Endothelial cell of umbilical vein (primary cell): ENCODE data around the gene ZDHHC22. TPM values are rescaled to one million over a fixed set of nuclear protein-coding genes. Genes with fewer than 3 reads are reported as not detected.

Experiments
- BruUV-seq: library from RNA; stranded (reverse); fragments of 400-500 nt; replicated peaks from 2 replicates; lab custom pipeline; 2021; lab: Mats Ljungman, UMichigan
- CTCF ChIA-PET: fragments of 300-600, 350-600 bp; sonication (Branson Sonifier 250); formaldehyde crosslinking; loops from one replicate; lab custom pipeline; 2021; ENCODE audit warnings: antibody characterized with exemption, inconsistent platforms; lab: Charles Lee
- POLR2A ChIA-PET: fragments of 300-600, 350-600 bp; sonication (Branson Sonifier 250); formaldehyde crosslinking; loops from one replicate; lab custom pipeline; 2021; ENCODE audit warnings: antibody characterized with exemption, inconsistent platforms; lab: Charles Lee
- DNase-seq: peaks from one replicate; pipeline ENCODE4 v3.0.0-alpha.2; 2011; ENCODE audit warnings: low read depth, low spot score
- FAIRE-seq: peaks from 2 replicates; lab custom pipeline; 2011; peaks lifted over from hg19 to GRCh38; lab: Jason Lieb, UNC
- H2AFZ ChIP-seq: 2 replicates; pipeline ENCODE4 v1.6.0; 2012; ENCODE audit warnings: low read depth, low read length, control low read depth, inconsistent platforms
- H3K27ac ChIP-seq: 2 replicates; pipeline ENCODE4 v1.5.1; 2011; ENCODE audit warnings: low read depth, mild to moderate bottlenecking, control low read depth, low read length, moderate library complexity; ENCODE audit not compliant: insufficient read depth
- H3K27me3 ChIP-seq, 2 experiments: 2 replicates each; pipeline versions ENCODE4 v1.6.0 to v1.6.1; 2011; ENCODE audit warnings: low read length in 2 of 2, mixed read lengths in 1 of 2; ENCODE audit not compliant: control insufficient read depth in 2 of 2, insufficient read depth in 2 of 2
- H3K36me3 ChIP-seq, 2 experiments: 2 replicates in 1 of 2; 3 replicates in 1 of 2; pipeline ENCODE4 v1.5.1; 2011; ENCODE audit warnings: low read length in 2 of 2, mild to moderate bottlenecking in 1 of 2, moderate library complexity in 1 of 2; ENCODE audit not compliant: control insufficient read depth in 2 of 2, insufficient read depth in 2 of 2; ENCODE audit errors: extremely low read depth in 1 of 2
- H3K4me1 ChIP-seq: 3 replicates; pipeline ENCODE4 v1.5.1; 2011; ENCODE audit warnings: mild to moderate bottlenecking, low read length; ENCODE audit not compliant: control insufficient read depth, insufficient read depth; ENCODE audit errors: extremely low read depth
- H3K4me2 ChIP-seq: 2 replicates; pipeline ENCODE4 v1.6.1; 2011; ENCODE audit warnings: low read length, control low read depth, mixed read lengths; ENCODE audit not compliant: insufficient read depth
- H3K4me3 ChIP-seq, 3 experiments: fragments of 200-600 bp in 1 of 3; sonication (generic), shearing (Covaris generic) in 1 of 3; replicated peaks in 1 of 3; 2 replicates each; pipeline ENCODE4 v1.5.1; 2011 to 2016; ENCODE audit warnings: control low read depth in 3 of 3, low read length in 3 of 3, mild to moderate bottlenecking in 2 of 3, inconsistent platforms in 1 of 3, low read depth in 1 of 3, moderate library complexity in 1 of 3; ENCODE audit not compliant: insufficient read depth in 1 of 3
- H3K79me2 ChIP-seq: 2 replicates; pipeline ENCODE4 v1.6.0; 2012; ENCODE audit warnings: low read length, inconsistent platforms; ENCODE audit not compliant: control insufficient read depth, insufficient read depth
- H3K9ac ChIP-seq: replicated peaks from 2 replicates; pipeline ENCODE3; 2011; ENCODE audit warnings: low read length, control low read depth; ENCODE audit not compliant: insufficient read depth; ENCODE audit errors: extremely low read depth
- H3K9me1 ChIP-seq: replicated peaks from 3 replicates; pipeline ENCODE4 v1.6.0; 2011; ENCODE audit warnings: mild to moderate bottlenecking, low read length; ENCODE audit not compliant: control insufficient read depth, insufficient read depth; ENCODE audit errors: extremely low read depth
- H3K9me3 ChIP-seq: replicated peaks from 2 replicates; pipeline ENCODE4 v1.5.1; 2012; ENCODE audit warnings: low read length, inconsistent platforms; ENCODE audit not compliant: control insufficient read depth, insufficient read depth
- H4K20me1 ChIP-seq: replicated peaks from 2 replicates; pipeline ENCODE3; 2011; ENCODE audit warnings: mild to moderate bottlenecking, low read length; ENCODE audit not compliant: control insufficient read depth, insufficient read depth; ENCODE audit errors: extremely low read depth
- EZH2 ChIP-seq: IDR thresholded peaks from 2 replicates; pipeline ENCODE4 v1.6.1; 2012; ENCODE audit warnings: borderline replicate concordance, low read depth, mild to moderate bottlenecking, moderate library complexity, low read length, inconsistent platforms; ENCODE audit not compliant: severe bottlenecking
- FOS ChIP-seq: IDR thresholded peaks from 2 replicates; pipeline ENCODE4 v1.6.1; 2011; ENCODE audit warnings: mild to moderate bottlenecking, low read length, moderate library complexity, borderline replicate concordance; ENCODE audit not compliant: insufficient read depth
- dilution Hi-C: fragments of 300-500 bp; cut with MboI; formaldehyde crosslinking; loops from one replicate; pipeline ENCODE4 v1.15.0; 2019; ENCODE audit warnings: low sequenced_read_pairs; ENCODE audit not compliant: extremely low pct_ligation_motif_present
- intact Hi-C: fragments of 100-400 bp; cut with micrococcal nuclease; formaldehyde crosslinking; loops from one replicate; pipeline ENCODE4 v1.10.0; 2022
- polyA plus RNA-seq, 4 experiments: library from polyadenylated mRNA; depleted of rRNA in 3 of 4; stranded (reverse) in 3 of 4; unstranded in 1 of 4; fragments of >200 nt; gene quantifications; 2 replicates each; pipeline versions ENCODE4 v1.2.1 to v1.2.3, GENCODE V29; 2011 to 2012; ENCODE audit warnings: missing spikeins in 1 of 4
- total RNA-seq: library from RNA; stranded (reverse); gene quantifications from 2 replicates; pipeline ENCODE4 v1.2.3, GENCODE V29; 2021

Gene ZDHHC22
- total and polyA plus RNA-seq, 2 donors (not counting 3 experiments of a cell fraction or from before 2014, with no cell fraction given): 0.03 to 0.24 TPM

- Histone ChIP-seq H3K9me1 (no peaks in the 10 kb centered on the region), H3K27me3 (peaks cover 4 to 6% of the 10 kb centered on the region in 2 experiments), H3K4me1 (no peaks in the 10 kb centered on the region), H3K79me2 (no peaks in the 10 kb centered on the region), H2AFZ (no peak overlapping the region), H3K36me3 (no peaks in the 10 kb centered on the region), H3K9ac (no peak overlapping the region), H3K4me3 (no peak overlapping the region), H4K20me1 (no peaks in the 10 kb centered on the region), H3K9me3 (no peaks in the 10 kb centered on the region), H3K27ac (no peak overlapping the region), H3K4me2 (no peak overlapping the region)
- dilution Hi-C loops (no loop called here), intact Hi-C loops (loop anchor here (10.0 kb wide), 1 partner anchor 396 kb away; no protein-coding TSS in a partner anchor)
- no peak for TF ChIP-seq EZH2
- no TSS peak for BruUV-seq
- CTCF ChIA-PET: interaction anchor here (1.3 kb wide), 1 partner anchor 35 kb away, joined by 3 read pairs; no protein-coding TSS in a partner anchor
- FAIRE-seq: no peak
- DNase-seq: no peak
- POLR2A ChIA-PET: no interaction called here
These were observed 17.3 kb upstream of the ZDHHC22 start for GRCh38 chr14:77158882-77159255.

GRCh38 chr14:77158175-77158881 is 16.7 kb upstream of the ZDHHC22 start:
- Histone ChIP-seq H3K4me3 (no peak overlapping the region), H3K27ac (no peak overlapping the region), H3K9me1 (no peaks in the 10 kb centered on the region), H3K4me2 (no peak overlapping the region), H4K20me1 (no peaks in the 10 kb centered on the region), H3K9ac (no peak overlapping the region), H2AFZ (no peak overlapping the region), H3K4me1 (no peaks in the 10 kb centered on the region), H3K27me3 (peaks cover 9 to 12% of the 10 kb centered on the region in 2 experiments), H3K9me3 (no peaks in the 10 kb centered on the region), H3K36me3 (no peaks in the 10 kb centered on the region), H3K79me2 (no peaks in the 10 kb centered on the region)
- intact Hi-C loops: loop anchor here (10.0 kb wide), 1 partner anchor 396 kb away; no protein-coding TSS in a partner anchor
- no TSS peak for BruUV-seq
- CTCF ChIA-PET: interaction anchor here (1.3 kb wide), 1 partner anchor 34 kb away, joined by 3 read pairs; no protein-coding TSS in a partner anchor
- POLR2A ChIA-PET: no interaction called here
- dilution Hi-C loops: no loop called here
- FAIRE-seq (peak; percentile 62), DNase-seq (peak; percentile 20)
- TF ChIP-seq FOS (peak; percentile 17), EZH2 (no peak)
